Ishikawa (cell line): ENCODE data around the gene MYL5.

Experiments used
- CEBPB ChIP-seq: IDR thresholded peaks from 2 replicates; pipeline ENCODE4 v1.6.1; 2012
- CREB1 ChIP-seq: IDR thresholded peaks from 2 replicates; pipeline ENCODE4 v1.6.1; 2012; ENCODE audit warnings: low read depth
- EGR1 ChIP-seq: IDR thresholded peaks from 2 replicates; pipeline ENCODE4 v1.6.1; 2012
- EP300 ChIP-seq: IDR thresholded peaks from 2 replicates; pipeline ENCODE4 v1.6.1; 2012; ENCODE audit warnings: borderline replicate concordance
- FOXM1 ChIP-seq: IDR thresholded peaks from 2 replicates; pipeline ENCODE4 v1.6.1; 2012; ENCODE audit warnings: low read depth, borderline replicate concordance
- NFIC ChIP-seq: IDR thresholded peaks from 2 replicates; pipeline ENCODE4 v1.6.1; 2012
- RAD21 ChIP-seq: IDR thresholded peaks from 2 replicates; pipeline ENCODE4 v1.6.1; 2012; ENCODE audit warnings: low read depth
- TAF1 ChIP-seq: IDR thresholded peaks from 2 replicates; pipeline ENCODE4 v1.6.1; 2012; ENCODE audit warnings: low read depth, mild to moderate bottlenecking
- TCF12 ChIP-seq: IDR thresholded peaks from 2 replicates; pipeline ENCODE4 v1.6.1; 2012; ENCODE audit warnings: low read depth
- TEAD4 ChIP-seq: IDR thresholded peaks from 2 replicates; pipeline ENCODE4 v1.6.1; 2012
- YY1 ChIP-seq: IDR thresholded peaks from 2 replicates; pipeline ENCODE4 v1.6.1; 2012; ENCODE audit warnings: low read depth
- ZBTB7A ChIP-seq: IDR thresholded peaks from 2 replicates; pipeline ENCODE4 v1.6.1; 2012; ENCODE audit warnings: low read depth
- TF ChIP-seq, protein P1 (sequence below): IDR thresholded peaks from 2 replicates; pipeline ENCODE4 v1.6.1; 2012
- TF ChIP-seq, protein P2 (sequence below): IDR thresholded peaks from 2 replicates; pipeline ENCODE4 v1.6.1; 2012; ENCODE audit warnings: low read depth, mild to moderate bottlenecking
- TF ChIP-seq, protein P3 (sequence below): IDR thresholded peaks from 2 replicates; pipeline ENCODE4 v1.6.1; 2012

Gene MYL5

DNA sequence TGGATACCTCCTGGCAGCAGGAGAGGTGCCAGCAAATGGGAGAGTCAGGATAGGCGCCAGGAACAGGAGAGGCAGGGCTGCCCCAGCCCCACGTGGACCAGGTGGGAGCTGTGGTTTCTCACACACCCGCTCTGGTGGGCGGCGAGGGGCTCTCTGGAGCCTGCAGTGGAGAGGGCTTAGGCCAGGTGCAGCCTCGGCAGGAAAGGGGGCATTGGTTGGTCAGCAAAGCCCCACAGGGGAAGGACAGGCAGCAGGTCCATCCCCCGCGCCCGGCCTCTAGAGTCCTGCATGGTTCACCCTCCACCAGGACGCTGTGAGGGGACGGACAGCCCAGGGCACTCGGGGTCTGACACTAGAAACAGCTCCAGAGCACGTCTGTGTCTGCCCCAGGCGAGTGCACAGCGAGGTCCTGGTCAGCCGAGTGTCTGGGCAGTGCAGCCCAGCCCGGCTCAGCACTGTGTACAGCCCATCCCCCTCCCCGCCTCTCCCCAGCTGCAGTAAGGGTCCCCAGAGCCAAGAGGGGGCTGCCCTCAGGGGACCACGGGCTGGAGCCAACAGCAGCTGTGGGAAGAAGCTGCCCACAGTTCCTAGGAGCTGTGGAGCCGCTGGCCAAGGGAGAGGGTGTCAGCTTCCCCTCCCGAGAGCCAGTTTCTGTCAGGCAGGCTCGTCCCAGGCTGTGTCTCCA lies 8.4 kb upstream of the MYL5 start:
- TF ChIP-seq, protein P1, sequence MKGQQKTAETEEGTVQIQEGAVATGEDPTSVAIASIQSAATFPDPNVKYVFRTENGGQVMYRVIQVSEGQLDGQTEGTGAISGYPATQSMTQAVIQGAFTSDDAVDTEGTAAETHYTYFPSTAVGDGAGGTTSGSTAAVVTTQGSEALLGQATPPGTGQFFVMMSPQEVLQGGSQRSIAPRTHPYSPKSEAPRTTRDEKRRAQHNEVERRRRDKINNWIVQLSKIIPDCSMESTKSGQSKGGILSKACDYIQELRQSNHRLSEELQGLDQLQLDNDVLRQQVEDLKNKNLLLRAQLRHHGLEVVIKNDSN, result no peak
- TF ChIP-seq FOXM1, result no peak
- TF ChIP-seq, protein P2, sequence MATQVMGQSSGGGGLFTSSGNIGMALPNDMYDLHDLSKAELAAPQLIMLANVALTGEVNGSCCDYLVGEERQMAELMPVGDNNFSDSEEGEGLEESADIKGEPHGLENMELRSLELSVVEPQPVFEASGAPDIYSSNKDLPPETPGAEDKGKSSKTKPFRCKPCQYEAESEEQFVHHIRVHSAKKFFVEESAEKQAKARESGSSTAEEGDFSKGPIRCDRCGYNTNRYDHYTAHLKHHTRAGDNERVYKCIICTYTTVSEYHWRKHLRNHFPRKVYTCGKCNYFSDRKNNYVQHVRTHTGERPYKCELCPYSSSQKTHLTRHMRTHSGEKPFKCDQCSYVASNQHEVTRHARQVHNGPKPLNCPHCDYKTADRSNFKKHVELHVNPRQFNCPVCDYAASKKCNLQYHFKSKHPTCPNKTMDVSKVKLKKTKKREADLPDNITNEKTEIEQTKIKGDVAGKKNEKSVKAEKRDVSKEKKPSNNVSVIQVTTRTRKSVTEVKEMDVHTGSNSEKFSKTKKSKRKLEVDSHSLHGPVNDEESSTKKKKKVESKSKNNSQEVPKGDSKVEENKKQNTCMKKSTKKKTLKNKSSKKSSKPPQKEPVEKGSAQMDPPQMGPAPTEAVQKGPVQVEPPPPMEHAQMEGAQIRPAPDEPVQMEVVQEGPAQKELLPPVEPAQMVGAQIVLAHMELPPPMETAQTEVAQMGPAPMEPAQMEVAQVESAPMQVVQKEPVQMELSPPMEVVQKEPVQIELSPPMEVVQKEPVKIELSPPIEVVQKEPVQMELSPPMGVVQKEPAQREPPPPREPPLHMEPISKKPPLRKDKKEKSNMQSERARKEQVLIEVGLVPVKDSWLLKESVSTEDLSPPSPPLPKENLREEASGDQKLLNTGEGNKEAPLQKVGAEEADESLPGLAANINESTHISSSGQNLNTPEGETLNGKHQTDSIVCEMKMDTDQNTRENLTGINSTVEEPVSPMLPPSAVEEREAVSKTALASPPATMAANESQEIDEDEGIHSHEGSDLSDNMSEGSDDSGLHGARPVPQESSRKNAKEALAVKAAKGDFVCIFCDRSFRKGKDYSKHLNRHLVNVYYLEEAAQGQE, result no peak
- no peak for TF ChIP-seq ZBTB7A
- no peak for TF ChIP-seq RAD21
- no peak for TF ChIP-seq CEBPB
- no peak for TF ChIP-seq TAF1
- TF ChIP-seq CREB1, result no peak
- TF ChIP-seq, protein P3, sequence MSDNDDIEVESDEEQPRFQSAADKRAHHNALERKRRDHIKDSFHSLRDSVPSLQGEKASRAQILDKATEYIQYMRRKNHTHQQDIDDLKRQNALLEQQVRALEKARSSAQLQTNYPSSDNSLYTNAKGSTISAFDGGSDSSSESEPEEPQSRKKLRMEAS, result no peak
- TF ChIP-seq TEAD4, result no peak
- no peak for TF ChIP-seq NFIC
- TF ChIP-seq EGR1, result no peak

DNA sequence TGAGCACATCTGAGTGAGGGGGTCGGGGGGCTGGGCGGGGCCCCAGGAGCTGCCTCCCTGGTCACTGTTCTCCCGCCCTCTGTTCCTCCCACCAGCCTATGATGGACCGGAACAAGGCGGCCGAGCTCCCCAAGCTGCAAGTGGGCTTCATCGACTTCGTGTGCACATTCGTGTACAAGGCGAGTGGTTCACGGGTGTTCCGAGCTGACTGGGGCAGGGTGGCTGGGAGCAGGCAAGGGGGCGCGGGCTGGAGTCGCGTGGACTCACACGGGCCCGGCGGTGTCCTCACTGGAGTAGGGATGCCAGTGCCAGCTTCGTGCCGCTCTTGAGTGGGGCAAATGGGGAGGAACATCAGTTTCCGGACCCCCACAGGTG lies 7.9 kb upstream of the MYL5 start:
- TF ChIP-seq RAD21 (no peak), FOXM1 (no peak), EGR1 (no peak), NFIC (no peak), TCF12 (no peak), ZBTB7A (no peak), CREB1 (no peak), EP300 (no peak), YY1 (no peak), CEBPB (no peak)
- TF ChIP-seq, protein P2, result no peak
- TF ChIP-seq, protein P3, result no peak
- TF ChIP-seq, protein P1, result no peak

DNA sequence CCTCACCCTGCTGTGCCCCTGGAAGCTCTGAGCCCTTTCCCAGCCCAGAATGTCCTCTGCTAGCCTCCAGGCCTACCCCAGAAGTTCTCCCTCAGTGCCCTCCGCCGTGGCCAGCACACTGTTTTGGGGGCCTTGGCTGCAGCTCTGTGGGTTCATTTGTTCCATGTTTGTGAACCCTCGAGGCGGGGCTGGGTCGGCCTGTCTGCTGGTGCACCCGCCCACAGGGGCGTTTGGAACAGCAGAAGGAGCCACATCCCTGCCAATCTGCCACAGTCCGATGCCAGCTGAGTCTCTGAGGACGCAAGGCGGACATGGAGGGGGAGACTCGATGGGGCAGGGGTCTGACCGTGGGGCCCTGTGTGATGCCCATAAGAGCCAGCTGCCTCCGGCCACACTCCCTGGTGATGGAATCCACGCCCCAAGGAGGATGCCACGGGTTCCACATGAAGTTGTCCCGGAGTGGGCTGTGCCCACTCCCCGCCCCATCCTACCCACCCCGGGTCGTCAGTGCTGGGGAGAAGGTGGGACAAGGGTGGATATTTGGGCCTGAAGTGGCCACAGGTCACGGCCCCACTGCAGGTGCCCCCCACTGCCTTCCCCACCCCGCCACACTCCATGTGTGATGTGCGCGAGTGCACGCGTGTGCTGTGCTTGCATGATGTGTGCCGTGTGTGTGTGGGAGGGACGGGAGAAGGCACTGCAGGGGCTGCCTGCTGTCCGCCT lies 7.4 kb upstream of the MYL5 start:
- no peak for TF ChIP-seq CREB1
- no peak for TF ChIP-seq EP300
- TF ChIP-seq, protein P3, result no peak
- no peak for TF ChIP-seq RAD21
- TF ChIP-seq NFIC, result no peak
- TF ChIP-seq, protein P1, result no peak
- no peak for TF ChIP-seq FOXM1
- TF ChIP-seq YY1, result no peak
- TF ChIP-seq TAF1, result no peak
- no peak for TF ChIP-seq ZBTB7A
- no peak for TF ChIP-seq EGR1
- no peak for TF ChIP-seq TCF12
- TF ChIP-seq, protein P2, result no peak
